CD4-positive, alpha-beta T cell treated with Interleukin-1 beta for 1 hour (primary cell): ENCODE results near the gene CACNA1F.
A peak's percentile ranks its signal among the peaks of the same experiment; 100 is the strongest.
"Not testable (repeated sequence)": the region's sequence is repeated elsewhere in the genome, so short reads cannot be mapped to it uniquely, and the experiment has no call there.

Experiments
- DNase-seq, 2 donors: peaks; one replicate each; pipeline ENCODE4 v3.0.0-alpha.2; 2020 to 2022

Gene CACNA1F

DNA sequence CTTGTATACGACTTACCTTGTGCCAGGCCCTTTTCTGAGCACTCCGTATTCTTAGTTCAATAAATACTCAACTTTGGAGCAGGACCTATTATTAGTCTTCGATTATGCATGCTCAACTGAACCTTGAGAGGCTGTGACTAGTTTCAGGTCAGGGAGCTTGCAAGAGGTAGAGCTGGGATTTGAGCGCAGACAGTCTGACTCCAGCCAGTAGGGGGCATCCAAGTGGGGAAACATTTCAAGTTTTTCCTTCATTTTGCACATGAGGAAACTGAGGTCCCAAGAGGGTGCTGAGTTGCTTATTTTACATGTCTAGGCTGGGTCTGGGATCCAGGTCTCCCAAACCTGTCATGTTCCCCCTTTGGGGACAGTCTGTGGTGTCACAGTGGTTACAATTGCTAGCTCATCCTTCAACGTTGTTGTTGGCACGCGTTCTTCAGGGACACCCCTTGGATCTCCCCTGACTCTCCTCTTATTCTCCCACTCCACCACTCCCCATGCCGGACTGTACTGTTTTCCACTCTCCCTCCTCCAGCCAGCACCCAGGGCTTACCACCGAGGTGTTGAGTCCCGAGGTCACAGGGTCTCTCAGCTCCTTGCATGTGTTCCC lies 40.3 kb downstream of the CACNA1F start:
- DNase-seq = peak; percentile 16 to 36

GRCh38 chrX:49191574-49192011 lies 41.5 kb downstream of the CACNA1F start:
- no peak for DNase-seq

- peak; percentile 93 to 95 for DNase-seq
Measured at GRCh38 chrX:49190821-49191573, 42.1 kb downstream of the CACNA1F start.

DNA sequence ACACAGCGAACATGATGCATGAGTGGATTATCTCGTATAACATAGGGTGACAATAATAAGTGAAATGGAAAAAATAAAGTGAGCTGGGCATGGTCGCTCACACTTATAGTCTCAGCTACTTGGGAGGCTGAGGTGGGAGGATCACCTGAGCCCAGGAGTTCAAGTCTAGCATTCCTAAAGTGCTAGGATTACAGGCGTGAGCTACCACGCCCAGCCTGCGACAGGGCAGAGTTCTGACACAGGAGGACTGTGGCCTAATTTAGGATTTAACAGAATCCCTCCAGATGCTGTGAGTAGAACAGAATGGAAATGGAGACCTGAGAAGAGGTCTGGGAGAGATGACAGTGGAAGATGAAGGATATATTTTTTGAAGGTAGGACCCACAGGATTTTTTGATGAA lies 43.5 kb downstream of the CACNA1F start:
- DNase-seq = no peak

- no peak for DNase-seq
Measured at GRCh38 chrX:49188468-49189076, 44.6 kb downstream of the CACNA1F start.

GRCh38 chrX:49187526-49187925 lies 45.6 kb downstream of the CACNA1F start:
- DNase-seq = no peak

GRCh38 chrX:49187028-49187394 lies 46.1 kb downstream of the CACNA1F start:
- DNase-seq = no peak

- peak; percentile 75 to 79 for DNase-seq
Measured at GRCh38 chrX:49186125-49187027, 46.8 kb downstream of the CACNA1F start, which contains the start of gene PRICKLE3. PRICKLE3 (minus strand) TSS chrX:49186373; CDS start chrX:49186297, 76 bp downstream.

GRCh38 chrX:49184294-49185281 lies 48.6 kb downstream of the CACNA1F start:
- DNase-seq = peak; percentile 33 to 39

- DNase-seq = no peak
Measured at GRCh38 chrX:49183701-49184281, 49.3 kb downstream of the CACNA1F start.

GRCh38 chrX:49179358-49179757 lies 53.8 kb downstream of the CACNA1F start:
- DNase-seq = no peak

- no peak for DNase-seq
Measured at GRCh38 chrX:49178537-49178936, 54.6 kb downstream of the CACNA1F start.

DNA sequence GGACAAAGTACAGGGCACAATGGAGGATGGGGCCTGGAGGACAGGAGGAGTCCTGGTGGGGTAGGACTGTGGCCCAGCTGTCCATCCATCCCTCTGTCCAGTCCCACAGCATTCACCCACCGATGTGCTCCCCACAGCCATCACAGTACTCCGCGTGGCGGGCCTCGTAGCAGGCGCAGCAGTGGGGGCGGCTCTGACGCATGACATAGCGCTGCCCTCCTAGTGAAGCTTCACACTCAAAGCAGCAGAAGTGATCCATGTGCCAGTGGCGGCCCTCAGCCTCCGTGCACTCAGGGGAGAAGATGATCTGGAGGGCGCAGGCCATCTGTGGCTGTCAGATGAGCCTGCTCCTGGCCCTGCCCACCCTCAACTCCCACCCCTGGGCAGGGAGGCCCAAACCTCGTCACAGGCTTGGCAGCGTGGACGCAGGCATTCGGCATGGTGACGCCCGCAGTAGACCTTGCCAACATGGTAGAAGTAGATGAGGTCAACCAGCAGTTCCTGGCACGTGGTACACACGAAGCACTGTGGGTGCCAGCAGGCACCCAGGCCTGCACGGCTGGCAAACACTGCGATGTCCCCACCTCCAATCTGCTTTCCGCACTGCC lies 55.2 kb downstream of the CACNA1F start:
- no peak for DNase-seq

DNA sequence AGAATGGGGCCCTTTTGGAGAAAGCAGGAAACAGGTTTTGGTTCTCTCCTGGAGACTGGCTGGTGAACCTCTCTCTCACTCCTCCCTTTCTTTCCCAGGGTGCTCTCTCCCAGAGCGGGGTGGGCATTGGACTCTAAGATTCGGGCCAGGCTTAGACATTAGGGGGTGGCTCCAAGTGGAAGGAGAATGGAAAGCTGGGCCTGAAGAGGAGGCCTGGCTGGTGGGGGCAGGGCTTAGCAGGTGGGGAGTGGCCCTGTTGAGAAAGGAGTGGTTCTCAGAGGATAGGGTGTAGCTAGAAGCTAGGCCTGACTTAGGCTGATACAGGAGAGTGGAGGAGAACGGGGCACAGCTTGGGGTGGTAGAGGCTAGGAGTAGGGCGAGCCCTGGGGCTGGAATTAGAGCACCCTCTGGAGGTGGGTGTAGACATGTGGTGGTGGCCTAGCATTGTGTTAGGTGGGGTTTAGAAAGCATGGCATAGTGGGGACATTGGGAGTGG lies 55.8 kb downstream of the CACNA1F start:
- DNase-seq = peak; percentile 31 to 35

GRCh38 chrX:49176421-49177326 lies 56.5 kb downstream of the CACNA1F start:
- DNase-seq = peak in 1 of 2 donors; percentile 56

DNA sequence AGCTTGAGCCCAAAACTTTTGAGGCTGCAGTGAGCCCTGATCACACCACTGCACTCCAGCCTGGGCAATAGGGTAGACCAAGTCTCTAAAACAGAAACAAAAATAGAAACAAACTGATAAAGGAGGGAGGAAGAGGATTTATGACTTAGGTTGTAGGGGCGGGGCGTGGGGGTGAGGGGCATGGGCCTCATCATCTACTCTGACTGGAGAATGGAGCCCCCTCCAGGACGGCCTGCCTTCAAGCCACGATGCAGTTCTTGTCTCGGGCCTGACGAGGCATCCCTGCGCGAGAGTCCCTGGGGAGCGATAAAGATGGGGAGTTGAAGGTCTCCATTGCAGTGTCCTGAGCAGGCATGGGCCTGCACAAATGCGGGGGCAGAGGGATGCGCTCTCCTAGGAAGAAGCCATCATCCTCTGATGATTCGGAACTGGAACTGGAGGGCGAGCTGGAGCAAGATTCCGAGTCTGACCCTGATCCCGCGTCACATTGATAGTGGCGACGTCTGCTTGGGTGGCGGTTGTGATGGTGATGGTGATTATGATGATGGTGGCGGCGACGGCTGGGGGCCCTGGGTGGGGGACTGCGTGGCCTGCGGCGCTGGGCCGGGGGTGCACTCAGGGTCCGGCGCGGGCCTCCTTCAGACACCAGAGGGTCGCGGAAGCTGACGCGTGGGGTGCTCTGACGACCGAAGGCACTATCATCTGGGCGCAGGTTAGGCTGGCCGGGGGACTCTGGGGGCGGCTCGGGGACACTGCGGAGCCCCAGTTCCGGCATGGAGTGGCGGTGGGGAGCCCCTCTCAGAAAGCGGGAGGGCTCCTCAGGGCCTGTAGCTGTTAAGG lies 57.5 kb downstream of the CACNA1F start:
- no peak for DNase-seq

- no peak for DNase-seq
Measured at GRCh38 chrX:49174723-49175122, 58.4 kb downstream of the CACNA1F start.

DNA sequence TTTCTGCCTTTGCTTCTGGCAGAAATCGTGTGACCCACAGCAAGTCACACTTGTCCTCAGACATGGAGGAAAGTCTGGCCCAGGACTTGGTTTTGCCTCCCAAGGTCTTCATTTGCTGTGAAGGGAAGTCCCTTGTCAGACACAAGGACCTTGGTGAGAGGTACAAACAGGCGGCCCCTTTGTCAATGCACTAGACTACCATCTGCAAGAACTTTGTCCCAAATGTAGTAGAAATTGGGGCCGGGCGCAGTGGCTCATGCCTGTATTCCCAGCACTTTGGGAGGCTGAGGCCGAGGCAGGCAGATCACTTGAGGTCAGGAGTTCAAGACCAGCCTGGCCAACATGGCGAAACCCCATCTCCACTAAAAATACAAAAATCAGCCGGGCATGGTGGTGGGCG lies 59.6 kb downstream of the CACNA1F start:
- DNase-seq = not testable (repeated sequence)
